Chondrocyte (in vitro differentiated cells): ENCODE results near the gene CHRNA7. TPM values are rescaled to one million over a fixed set of nuclear protein-coding genes. Genes with fewer than 3 reads are reported as not detected.
"Not testable (repeated sequence)": the region's sequence is repeated elsewhere in the genome, so short reads cannot be mapped to it uniquely, and the experiment has no call there.

Source experiments
- DNase-seq: peaks from one replicate; pipeline ENCODE4 v3.0.0; 2021; ENCODE audit warnings: mixed read lengths, low spot score
- H3K27ac Mint-ChIP-seq: one replicate; pipeline ENCODE4 v1.8.0; 2021; ENCODE audit warnings: mild to moderate bottlenecking, moderate library complexity, mixed read lengths; ENCODE audit not compliant: unreplicated experiment
- H3K27me3 Mint-ChIP-seq: 2 replicates; pipeline ENCODE4 v1.8.0; 2021; ENCODE audit warnings: low read depth, mixed read lengths
- H3K36me3 Mint-ChIP-seq: 2 replicates; pipeline ENCODE4 v1.8.0; 2021; ENCODE audit warnings: low read depth, mixed read lengths
- H3K4me1 Mint-ChIP-seq: 2 replicates; pipeline ENCODE4 v1.8.0; 2021; ENCODE audit warnings: low read depth, mild to moderate bottlenecking, mixed read lengths
- H3K4me3 Mint-ChIP-seq: one replicate; pipeline ENCODE4 v1.8.0; 2021; ENCODE audit warnings: mild to moderate bottlenecking, moderate library complexity, mixed read lengths; ENCODE audit not compliant: unreplicated experiment
- H3K9me3 Mint-ChIP-seq: 2 replicates; pipeline ENCODE4 v1.8.0; 2021; ENCODE audit warnings: low read depth, mixed read lengths
- total RNA-seq: library from RNA; stranded (reverse); gene quantifications from 3 replicates; pipeline ENCODE4 v1.2.1, GENCODE V29; 2021

The CHRNA7 gene
- total RNA-seq, 1 donor from 2014 or later = 1.5 TPM

- DNase-seq, H3K9me3 Mint-ChIP-seq, H3K4me3 Mint-ChIP-seq, H3K36me3 Mint-ChIP-seq, H3K27ac Mint-ChIP-seq, H3K4me1 Mint-ChIP-seq, H3K27me3 Mint-ChIP-seq: not testable (repeated sequence)
Observed at GRCh38 chr15:32164065-32164464, 133.8 kb downstream of the CHRNA7 start.

GRCh38 chr15:32164747-32165146 lies 134.4 kb downstream of the CHRNA7 start:
- not testable (repeated sequence) for DNase-seq, H3K4me3 Mint-ChIP-seq, H3K4me1 Mint-ChIP-seq, H3K36me3 Mint-ChIP-seq, H3K9me3 Mint-ChIP-seq, H3K27me3 Mint-ChIP-seq, H3K27ac Mint-ChIP-seq

- not testable (repeated sequence) for H3K4me1 Mint-ChIP-seq, H3K27ac Mint-ChIP-seq, DNase-seq, H3K27me3 Mint-ChIP-seq, H3K9me3 Mint-ChIP-seq, H3K4me3 Mint-ChIP-seq, H3K36me3 Mint-ChIP-seq
Observed at GRCh38 chr15:32165775-32166174, 135.5 kb downstream of the CHRNA7 start.

- DNase-seq, H3K36me3 Mint-ChIP-seq, H3K27me3 Mint-ChIP-seq, H3K4me1 Mint-ChIP-seq, H3K27ac Mint-ChIP-seq, H3K9me3 Mint-ChIP-seq, H3K4me3 Mint-ChIP-seq: not testable (repeated sequence)
Observed at GRCh38 chr15:32166270-32166669, 136.0 kb downstream of the CHRNA7 start.

GRCh38 chr15:32167913-32168312 lies 137.6 kb downstream of the CHRNA7 start:
- not testable (repeated sequence) for H3K4me1 Mint-ChIP-seq, H3K9me3 Mint-ChIP-seq, H3K36me3 Mint-ChIP-seq, H3K27ac Mint-ChIP-seq, H3K27me3 Mint-ChIP-seq, H3K4me3 Mint-ChIP-seq
- peak; percentile 50 for DNase-seq

- not testable (repeated sequence) for H3K27ac Mint-ChIP-seq, H3K4me1 Mint-ChIP-seq, H3K36me3 Mint-ChIP-seq, H3K4me3 Mint-ChIP-seq, H3K9me3 Mint-ChIP-seq, H3K27me3 Mint-ChIP-seq, DNase-seq
Observed at GRCh38 chr15:32180579-32180978, 150.3 kb downstream of the CHRNA7 start.

GRCh38 chr15:32193780-32194179 lies 163.5 kb downstream of the CHRNA7 start:
- not testable (repeated sequence) for H3K9me3 Mint-ChIP-seq, H3K4me3 Mint-ChIP-seq, H3K27me3 Mint-ChIP-seq, H3K36me3 Mint-ChIP-seq, DNase-seq, H3K27ac Mint-ChIP-seq, H3K4me1 Mint-ChIP-seq

- H3K36me3 Mint-ChIP-seq, H3K27ac Mint-ChIP-seq, H3K27me3 Mint-ChIP-seq, DNase-seq, H3K4me3 Mint-ChIP-seq, H3K4me1 Mint-ChIP-seq, H3K9me3 Mint-ChIP-seq: not testable (repeated sequence)
Observed at GRCh38 chr15:32196206-32196605, 165.9 kb downstream of the CHRNA7 start.

- H3K9me3 Mint-ChIP-seq, H3K36me3 Mint-ChIP-seq, DNase-seq, H3K4me3 Mint-ChIP-seq, H3K27ac Mint-ChIP-seq, H3K27me3 Mint-ChIP-seq, H3K4me1 Mint-ChIP-seq: not testable (repeated sequence)
Observed at GRCh38 chr15:32198938-32199337, 168.6 kb downstream of the CHRNA7 start.

GRCh38 chr15:32209081-32209480 lies 178.8 kb downstream of the CHRNA7 start:
- H3K27ac Mint-ChIP-seq, H3K9me3 Mint-ChIP-seq, H3K4me3 Mint-ChIP-seq, H3K4me1 Mint-ChIP-seq, H3K27me3 Mint-ChIP-seq, DNase-seq, H3K36me3 Mint-ChIP-seq: not testable (repeated sequence)
